ENCODE data around the gene ACSL5.

GRCh38 chr10:112361951-112362751 lies 11.8 kb upstream of the ACSL5 start:
- TF ChIP-seq CTCF (IDR thresholded peaks at IDR 0.05): no peak
- TF ChIP-seq POLR2A (IDR thresholded peaks at IDR 0.05): no peak
